Stimulated activated CD4-positive, alpha-beta T cell treated with anti-CD3 and anti-CD28 coated beads, Interleukin-1b, Interleukin-23, amount 100 ng/mL, for 48 hours (primary cell): ENCODE data around the gene ADAM23.

Experiments used
- DNase-seq: peaks from one replicate; pipeline ENCODE4 v3.0.0-alpha.2; 2020

The ADAM23 gene

GRCh38 chr2:206443735-206444527 is 599 bp downstream of the ADAM23 start:
- peak; percentile 9 for DNase-seq

- DNase-seq = no peak
Measured at GRCh38 chr2:206445948-206446347, 2.6 kb downstream of the ADAM23 start.

GRCh38 chr2:206452242-206452641 is 8.9 kb downstream of the ADAM23 start:
- no peak for DNase-seq

GRCh38 chr2:206452750-206453149 is 9.4 kb downstream of the ADAM23 start:
- DNase-seq = no peak

- no peak for DNase-seq
Measured at GRCh38 chr2:206456078-206456754, 12.9 kb downstream of the ADAM23 start.

GRCh38 chr2:206457188-206457634 is 13.9 kb downstream of the ADAM23 start:
- no peak for DNase-seq

GRCh38 chr2:206462240-206462854 is 19.0 kb downstream of the ADAM23 start:
- DNase-seq = no peak

- no peak for DNase-seq
Measured at GRCh38 chr2:206463685-206464084, 20.4 kb downstream of the ADAM23 start.

- DNase-seq = no peak
Measured at GRCh38 chr2:206464597-206464996, 21.3 kb downstream of the ADAM23 start.

GRCh38 chr2:206471524-206472062 is 28.3 kb downstream of the ADAM23 start:
- DNase-seq = no peak

GRCh38 chr2:206472094-206472493 is 28.8 kb downstream of the ADAM23 start:
- no peak for DNase-seq

GRCh38 chr2:206474099-206474498 is 30.8 kb downstream of the ADAM23 start:
- no peak for DNase-seq

GRCh38 chr2:206477296-206477695 is 34.0 kb downstream of the ADAM23 start:
- DNase-seq = no peak

GRCh38 chr2:206478340-206478739 is 35.0 kb downstream of the ADAM23 start:
- no peak for DNase-seq

GRCh38 chr2:206480161-206480560 is 36.8 kb downstream of the ADAM23 start:
- no peak for DNase-seq

GRCh38 chr2:206480620-206481019 is 37.3 kb downstream of the ADAM23 start:
- no peak for DNase-seq

- no peak for DNase-seq
Measured at GRCh38 chr2:206481056-206481455, 37.7 kb downstream of the ADAM23 start.

- no peak for DNase-seq
Measured at GRCh38 chr2:206482123-206482522, 38.8 kb downstream of the ADAM23 start.

- no peak for DNase-seq
Measured at GRCh38 chr2:206482633-206483032, 39.3 kb downstream of the ADAM23 start.

- no peak for DNase-seq
Measured at GRCh38 chr2:206488053-206488452, 44.7 kb downstream of the ADAM23 start.

GRCh38 chr2:206488623-206489022 is 45.3 kb downstream of the ADAM23 start:
- peak; percentile 11 for DNase-seq

GRCh38 chr2:206494061-206494460 is 50.7 kb downstream of the ADAM23 start:
- DNase-seq = no peak

GRCh38 chr2:206502729-206503128 is 59.4 kb downstream of the ADAM23 start:
- no peak for DNase-seq

GRCh38 chr2:206511283-206511682 is 68.0 kb downstream of the ADAM23 start:
- no peak for DNase-seq
